Neural crest cell (in vitro differentiated cells): ENCODE data around the gene RAB4A. TPM values are rescaled to one million over a fixed set of nuclear protein-coding genes. Genes with fewer than 3 reads are reported as not detected.

Experiments
- DNase-seq: peaks from one replicate; pipeline ENCODE4 v3.0.0; 2021; ENCODE audit warnings: low read depth, mixed read lengths, low spot score
- H3K27ac Mint-ChIP-seq: one replicate; pipeline ENCODE4 v1.8.0; 2021; ENCODE audit warnings: mild to moderate bottlenecking, mixed read lengths; ENCODE audit not compliant: unreplicated experiment
- H3K27me3 Mint-ChIP-seq: 2 replicates; pipeline ENCODE4 v1.8.0; 2021; ENCODE audit warnings: low read depth, mild to moderate bottlenecking, mixed read lengths
- H3K36me3 Mint-ChIP-seq: 2 replicates; pipeline ENCODE4 v1.8.0; 2021; ENCODE audit warnings: low read depth, mild to moderate bottlenecking, mixed read lengths
- H3K4me1 Mint-ChIP-seq: 2 replicates; pipeline ENCODE4 v1.8.0; 2021; ENCODE audit warnings: mixed read lengths
- H3K4me3 Mint-ChIP-seq: one replicate; pipeline ENCODE4 v1.8.0; 2021; ENCODE audit warnings: mild to moderate bottlenecking, mixed read lengths
- H3K9me3 Mint-ChIP-seq: 2 replicates; pipeline ENCODE4 v1.8.0; 2021; ENCODE audit warnings: mixed read lengths
- CTCF ChIP-seq: fragments of 200-600 bp; sonication (generic); conservative IDR thresholded peaks from 2 replicates; pipeline ENCODE4 v1.5.0; 2021; ENCODE audit warnings: antibody characterized with exemption, mild to moderate bottlenecking
- total RNA-seq: library from RNA; stranded (reverse); gene quantifications from 2 replicates; pipeline ENCODE4 v1.2.1, GENCODE V29; 2021

Gene RAB4A
- total RNA-seq, 1 donor from 2014 or later, result 69.0 TPM

GRCh38 chr1:229260297-229260696, 10.6 kb upstream of the RAB4A start:
- peaks cover 26% of the 10 kb centered on the region for H3K4me1 Mint-ChIP-seq
- H3K36me3 Mint-ChIP-seq, result no peaks in the 10 kb centered on the region
- no peak for TF ChIP-seq CTCF
- H3K4me3 Mint-ChIP-seq, result no peak overlapping the region
- no peaks in the 10 kb centered on the region for H3K27me3 Mint-ChIP-seq
- DNase-seq, result no peak
- no peaks in the 10 kb centered on the region for H3K9me3 Mint-ChIP-seq
- H3K27ac Mint-ChIP-seq, result no peak overlapping the region

DNA sequence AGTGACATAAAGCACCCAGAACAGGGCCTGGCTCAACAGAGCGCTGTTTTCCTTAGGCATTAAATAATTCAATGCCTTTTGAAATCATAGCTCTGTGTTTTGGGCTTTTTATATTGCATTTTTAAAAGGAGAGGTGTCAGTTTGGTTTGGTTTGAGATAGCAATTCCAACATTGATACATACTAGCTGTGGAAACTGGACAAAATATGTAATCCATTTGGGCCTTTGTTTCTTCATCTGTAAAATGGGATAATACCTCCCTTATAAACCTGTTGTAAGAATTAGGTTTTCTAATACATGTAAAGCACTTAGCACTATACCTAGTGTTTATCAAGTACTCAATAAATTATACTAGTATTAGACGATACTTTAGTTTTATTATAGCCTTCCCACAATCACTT, 8.7 kb upstream of the RAB4A start:
- no peak for DNase-seq
- peaks cover 11% of the 10 kb centered on the region for H3K36me3 Mint-ChIP-seq
- peaks cover 26% of the 10 kb centered on the region for H3K4me1 Mint-ChIP-seq
- no peak overlapping the region for H3K27ac Mint-ChIP-seq
- TF ChIP-seq CTCF, result no peak
- peaks cover 4% of the 10 kb centered on the region for H3K9me3 Mint-ChIP-seq
- no peak overlapping the region for H3K4me3 Mint-ChIP-seq
- H3K27me3 Mint-ChIP-seq, result no peaks in the 10 kb centered on the region

- Mint-ChIP-seq H3K27ac (no peak overlapping the region), H3K36me3 (peaks cover 11% of the 10 kb centered on the region), H3K9me3 (peaks cover 4% of the 10 kb centered on the region), H3K4me1 (peaks cover 20% of the 10 kb centered on the region), H3K27me3 (no peaks in the 10 kb centered on the region), H3K4me3 (no peak overlapping the region)
- DNase-seq, result no peak
- no peak for TF ChIP-seq CTCF
Observed at GRCh38 chr1:229263254-229263653, 7.7 kb upstream of the RAB4A start.

DNA sequence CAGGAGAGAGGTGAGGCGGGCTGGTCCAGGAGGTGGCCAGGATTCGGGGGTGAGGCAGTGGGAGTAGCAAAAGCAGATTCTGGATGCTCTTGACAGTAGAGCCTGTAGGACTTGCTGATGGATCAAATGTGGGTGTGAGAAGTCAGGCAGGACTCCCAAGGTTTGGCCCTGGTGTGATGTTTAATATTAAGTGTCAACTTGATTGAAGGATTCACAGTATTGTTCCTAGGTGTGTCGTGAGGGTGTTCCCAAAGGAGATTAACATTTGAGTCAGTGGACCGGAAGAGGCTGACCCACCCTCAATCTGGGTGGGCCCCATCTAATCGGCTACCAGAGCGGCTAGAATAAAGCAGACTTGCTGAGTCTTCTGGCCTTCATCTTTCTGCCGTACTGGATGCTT, 6.8 kb upstream of the RAB4A start:
- Mint-ChIP-seq H3K9me3 (peaks cover 4% of the 10 kb centered on the region), H3K27me3 (no peaks in the 10 kb centered on the region), H3K4me1 (peaks cover 12% of the 10 kb centered on the region), H3K27ac (no peak overlapping the region), H3K4me3 (no peak overlapping the region), H3K36me3 (peaks cover 11% of the 10 kb centered on the region)
- DNase-seq, result no peak
- TF ChIP-seq CTCF, result no peak

DNA sequence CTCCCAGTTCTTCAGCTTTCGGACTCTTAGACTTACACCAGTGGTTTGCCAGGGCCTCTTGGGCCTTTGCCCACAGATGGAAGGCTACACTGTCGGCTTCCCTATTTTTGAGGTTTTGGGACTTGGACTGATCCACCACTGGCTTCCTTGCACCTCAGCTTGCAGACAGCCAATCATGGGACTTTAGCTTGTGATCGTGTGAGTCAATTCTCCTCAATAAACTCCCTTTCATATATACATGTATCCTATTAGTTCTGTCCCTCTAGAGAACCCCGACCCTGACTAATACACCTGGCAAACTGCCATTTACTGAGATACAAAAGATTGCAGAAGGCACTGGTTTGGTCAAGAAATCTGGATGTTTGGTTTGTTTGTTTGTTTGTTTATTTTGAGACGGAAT, 6.4 kb upstream of the RAB4A start:
- Mint-ChIP-seq H3K4me1 (peaks cover 11% of the 10 kb centered on the region), H3K27me3 (no peaks in the 10 kb centered on the region), H3K9me3 (peaks cover 4% of the 10 kb centered on the region), H3K27ac (no peak overlapping the region), H3K4me3 (no peak overlapping the region), H3K36me3 (peaks cover 11% of the 10 kb centered on the region)
- TF ChIP-seq CTCF, result no peak
- no peak for DNase-seq

GRCh38 chr1:229266274-229266673, 4.6 kb upstream of the RAB4A start:
- Mint-ChIP-seq H3K36me3 (peaks cover 11% of the 10 kb centered on the region), H3K4me3 (no peak overlapping the region), H3K9me3 (peaks cover 4% of the 10 kb centered on the region), H3K4me1 (no peaks in the 10 kb centered on the region), H3K27me3 (no peaks in the 10 kb centered on the region), H3K27ac (no peak overlapping the region)
- no peak for DNase-seq
- no peak for TF ChIP-seq CTCF
